Stimulated activated CD8-positive, alpha-beta memory T cell treated with anti-CD3 and anti-CD28 coated beads, Interleukin-7, amount 100 ng/mL, for 1 hour (primary cell): ENCODE measurements around the gene CTIF.

Source experiments
- DNase-seq, 2 donors: peaks; one replicate each; pipeline ENCODE4 v3.0.0-alpha.2; 2020; ENCODE audit warnings: low read depth in 2 of 2

The CTIF gene

DNA sequence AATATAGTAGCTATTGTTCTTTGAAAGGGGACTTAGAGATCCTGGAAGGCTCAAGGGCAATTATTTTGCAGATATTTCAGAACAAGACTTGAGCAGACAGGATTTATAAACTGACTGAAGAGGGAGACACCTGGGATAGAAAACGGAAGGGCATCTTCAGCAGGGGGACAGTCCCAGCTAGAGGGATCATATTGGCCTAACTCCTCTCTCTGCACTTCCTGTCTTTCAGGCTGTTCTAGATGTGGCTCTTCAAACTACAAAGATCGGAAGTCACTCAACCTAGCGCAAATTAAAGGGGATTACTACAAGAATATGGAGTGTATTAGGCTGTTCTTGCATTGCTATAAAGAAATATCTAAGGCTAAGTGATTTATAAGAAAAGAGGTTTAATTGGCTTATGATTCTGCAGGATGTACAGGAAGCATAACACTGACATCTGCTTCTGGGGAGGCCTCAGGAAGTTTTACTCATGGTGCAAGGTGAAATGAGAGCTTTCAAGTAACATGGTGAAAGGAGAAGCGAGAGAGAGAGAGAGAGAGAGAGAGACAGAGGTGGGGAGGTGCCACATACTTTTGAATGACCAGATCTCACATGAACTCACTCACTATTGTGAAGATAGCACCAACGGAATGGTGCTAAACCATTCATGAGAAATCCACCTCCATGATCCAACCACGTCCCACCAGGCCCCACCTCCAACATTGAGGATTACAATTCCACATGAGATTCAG is 5.3 kb upstream of the CTIF start:
- no peak for DNase-seq

DNA sequence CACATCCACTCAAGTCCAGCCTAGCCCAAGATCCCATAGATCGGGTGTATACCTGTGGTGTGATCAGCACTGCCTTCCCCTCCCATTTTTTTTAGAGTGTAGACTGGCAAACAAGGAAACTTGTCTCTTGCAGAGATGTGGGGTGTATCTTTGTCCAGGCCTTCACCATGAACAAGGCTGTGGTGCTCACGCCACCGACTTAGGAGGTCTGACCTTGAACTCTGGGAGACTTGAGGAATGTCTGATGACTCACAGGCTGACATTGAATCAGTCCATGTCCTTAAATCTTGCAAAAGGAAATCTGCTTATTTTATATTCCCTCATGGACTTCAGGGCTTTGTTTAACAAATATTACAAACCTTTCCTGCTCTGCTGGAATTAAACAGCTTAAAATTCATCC is 4.5 kb upstream of the CTIF start:
- no peak for DNase-seq

DNA sequence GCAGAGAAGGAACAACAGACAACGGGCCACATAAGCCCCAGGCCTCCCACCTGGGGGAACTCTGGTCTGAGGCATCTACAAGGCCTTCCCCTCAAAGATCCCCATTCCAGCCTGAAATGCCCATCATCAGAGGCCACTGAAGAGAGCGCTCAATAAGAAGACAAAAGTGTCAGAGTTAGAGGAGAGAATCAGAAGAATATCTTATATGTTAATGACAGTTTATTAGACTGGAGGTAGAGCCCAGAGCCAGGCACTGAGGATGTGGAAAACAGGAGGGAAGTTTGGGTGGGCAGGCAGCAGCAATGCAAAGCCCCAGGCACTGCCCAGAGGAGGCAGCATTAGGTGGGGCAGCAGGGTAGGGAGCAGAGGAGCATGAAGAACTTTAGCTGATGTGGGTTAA is 2.9 kb upstream of the CTIF start:
- no peak for DNase-seq

DNA sequence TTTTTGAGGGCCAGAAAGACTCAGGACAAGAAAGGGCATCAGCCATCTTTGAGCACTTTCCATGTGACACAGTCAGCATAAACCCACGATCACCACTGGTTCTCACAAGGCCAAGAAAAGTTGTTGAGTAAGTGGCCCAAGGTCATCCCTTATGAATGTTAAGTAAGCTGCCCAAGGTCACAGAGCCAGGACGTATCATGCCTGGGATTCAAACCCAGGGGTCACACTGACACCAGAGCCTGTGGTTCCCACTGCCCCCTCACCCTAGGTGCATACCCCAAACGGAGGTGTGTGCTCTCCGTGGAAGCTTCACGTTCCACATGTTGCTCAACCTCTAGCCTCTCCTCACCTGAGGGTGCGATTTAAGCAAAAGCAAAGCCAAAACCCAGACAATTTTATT is 2.3 kb upstream of the CTIF start:
- DNase-seq, result no peak

DNA sequence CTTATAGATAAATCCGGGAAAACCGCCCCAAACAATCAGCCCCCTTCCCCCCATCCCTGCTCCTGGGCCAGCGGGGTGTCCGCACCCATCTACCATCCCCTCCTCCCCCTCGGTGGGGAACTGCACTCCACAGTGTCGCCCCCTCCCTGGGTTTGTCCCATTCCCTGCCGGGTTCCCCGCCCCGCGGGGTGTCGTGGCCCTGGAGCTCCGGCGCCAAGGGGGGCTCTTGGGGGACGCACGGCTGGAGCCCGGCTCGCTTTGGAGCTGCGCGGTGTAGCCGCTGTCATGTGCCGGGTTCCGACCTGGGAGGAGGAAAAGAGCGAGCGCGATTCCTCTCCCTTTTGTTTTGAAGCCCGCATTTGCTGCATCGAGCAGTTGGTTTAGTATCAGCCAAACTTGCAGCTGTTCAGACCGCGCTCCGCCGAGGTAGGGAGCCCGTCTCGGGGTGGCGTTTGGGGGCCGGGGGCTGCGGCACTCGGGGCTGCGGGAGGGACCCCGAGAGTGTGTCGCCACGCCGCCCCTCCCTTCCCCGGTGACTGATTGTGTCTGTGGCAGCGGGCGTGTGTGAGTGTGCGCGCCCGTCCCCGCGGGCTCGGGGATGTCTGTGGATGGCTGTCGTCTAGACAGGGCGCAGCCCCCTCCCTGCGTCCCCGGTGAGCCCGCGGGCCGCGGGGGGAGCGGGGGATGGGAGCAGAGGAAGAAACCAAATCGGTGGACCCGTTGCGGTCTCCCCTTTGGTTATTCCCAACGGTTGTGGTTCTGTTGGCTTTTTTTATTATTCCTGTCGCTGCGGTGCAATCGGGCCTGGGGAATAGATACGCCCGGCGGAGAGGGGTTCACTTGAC is 797 bp downstream of the CTIF start:
- no peak for DNase-seq

DNA sequence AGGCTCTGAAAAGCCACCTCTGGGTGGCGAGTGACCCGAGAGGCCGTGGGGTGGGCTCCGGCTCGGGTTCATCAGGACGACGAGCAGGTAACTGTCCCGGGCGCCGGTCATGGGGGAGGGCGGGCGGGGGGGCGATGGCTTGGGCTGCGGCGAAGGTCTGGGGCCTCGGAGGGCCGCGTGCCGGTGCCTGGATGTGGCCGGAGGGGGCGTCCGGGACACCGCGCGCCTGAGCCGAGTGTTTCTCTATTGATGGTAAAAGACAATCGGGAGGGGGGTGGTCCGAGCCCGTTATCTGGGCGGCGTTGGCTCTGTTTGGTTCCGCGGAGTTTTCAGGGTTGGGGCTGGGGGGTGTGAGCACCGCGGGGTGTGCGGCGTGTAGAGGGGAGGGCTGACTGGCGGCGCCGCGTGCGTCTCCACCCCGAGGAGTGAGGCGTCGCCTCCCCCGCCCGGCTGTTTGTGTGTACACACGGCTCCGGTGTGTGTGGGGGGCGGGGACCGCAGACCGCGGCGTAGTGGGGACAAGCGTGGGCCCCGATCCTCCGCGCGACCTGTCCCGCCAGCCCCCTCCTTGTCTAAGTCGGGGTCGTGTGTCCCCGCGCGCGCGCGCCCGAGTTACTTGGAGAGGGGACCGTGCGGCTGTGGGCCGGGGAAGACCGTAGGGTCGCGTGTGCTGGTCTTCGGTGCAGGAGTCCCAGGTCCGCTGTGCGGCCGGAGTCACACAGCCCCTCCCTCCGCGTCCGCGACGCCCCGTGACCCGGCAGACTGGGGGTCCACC is 1.6 kb downstream of the CTIF start:
- DNase-seq, result no peak

DNA sequence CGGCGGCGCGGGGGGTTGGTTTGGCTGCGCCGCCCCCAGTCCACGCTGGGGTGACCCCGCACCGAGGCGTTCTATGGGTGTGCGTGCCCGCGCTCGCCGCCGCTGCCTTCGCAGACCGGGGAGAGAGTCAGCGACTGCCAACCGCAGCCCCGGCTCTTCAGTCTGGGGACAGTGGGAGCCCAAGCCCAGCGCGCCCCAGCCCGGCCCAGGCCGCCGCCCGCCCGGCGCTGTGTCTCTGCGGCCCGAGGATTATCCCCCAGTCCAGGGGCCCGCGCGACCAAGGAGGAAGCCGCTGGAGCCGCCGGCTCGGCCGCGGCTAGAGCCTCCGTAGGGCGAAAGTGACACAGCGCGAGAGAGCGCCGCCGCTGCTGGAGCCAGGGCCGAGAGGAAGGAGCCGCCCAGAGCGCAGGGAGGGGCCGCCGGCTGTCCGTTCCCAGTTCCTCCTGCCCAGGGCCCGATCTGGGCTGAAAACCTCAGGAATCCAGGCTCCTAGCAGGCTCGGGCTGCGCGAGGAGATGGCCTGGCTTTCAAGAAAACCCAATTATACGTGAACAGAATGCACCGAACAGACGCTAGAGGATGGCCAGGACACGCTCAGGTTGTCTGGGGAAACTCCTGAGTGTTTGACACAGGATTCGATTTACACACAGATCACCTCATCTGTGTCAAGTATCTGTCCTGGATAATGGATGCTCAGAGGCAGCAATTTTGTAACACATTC is 2.4 kb downstream of the CTIF start:
- DNase-seq, result no peak

DNA sequence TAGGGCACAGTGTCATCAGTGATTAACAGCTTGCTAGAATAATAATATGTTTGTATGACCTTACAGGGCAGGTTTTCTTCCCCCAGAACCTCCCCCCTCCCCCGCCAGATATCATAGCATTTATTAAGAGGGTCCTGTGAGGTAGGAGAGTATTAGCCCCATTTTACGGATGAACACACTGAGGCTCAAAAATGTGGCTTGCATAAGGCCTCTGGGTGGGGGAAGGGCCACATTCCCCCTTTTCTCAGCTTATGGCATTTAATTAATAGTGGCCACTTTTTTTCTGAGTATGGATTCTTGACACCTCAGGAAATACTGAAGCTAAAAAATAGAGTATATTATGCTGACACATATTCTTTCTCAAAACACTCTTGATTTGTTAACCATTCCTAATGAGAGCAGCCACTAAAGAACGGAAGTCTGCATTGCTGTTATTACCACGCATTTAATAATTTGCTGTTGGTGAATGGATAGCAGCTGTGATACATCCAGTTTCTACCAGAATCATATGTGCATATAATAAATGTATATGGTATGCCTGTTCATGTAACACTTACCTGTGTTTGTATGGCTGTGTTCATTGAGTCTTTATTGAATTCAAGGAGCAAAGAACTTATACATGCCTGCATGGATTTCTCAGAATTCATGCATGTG is 3.0 kb downstream of the CTIF start:
- DNase-seq, result no peak

DNA sequence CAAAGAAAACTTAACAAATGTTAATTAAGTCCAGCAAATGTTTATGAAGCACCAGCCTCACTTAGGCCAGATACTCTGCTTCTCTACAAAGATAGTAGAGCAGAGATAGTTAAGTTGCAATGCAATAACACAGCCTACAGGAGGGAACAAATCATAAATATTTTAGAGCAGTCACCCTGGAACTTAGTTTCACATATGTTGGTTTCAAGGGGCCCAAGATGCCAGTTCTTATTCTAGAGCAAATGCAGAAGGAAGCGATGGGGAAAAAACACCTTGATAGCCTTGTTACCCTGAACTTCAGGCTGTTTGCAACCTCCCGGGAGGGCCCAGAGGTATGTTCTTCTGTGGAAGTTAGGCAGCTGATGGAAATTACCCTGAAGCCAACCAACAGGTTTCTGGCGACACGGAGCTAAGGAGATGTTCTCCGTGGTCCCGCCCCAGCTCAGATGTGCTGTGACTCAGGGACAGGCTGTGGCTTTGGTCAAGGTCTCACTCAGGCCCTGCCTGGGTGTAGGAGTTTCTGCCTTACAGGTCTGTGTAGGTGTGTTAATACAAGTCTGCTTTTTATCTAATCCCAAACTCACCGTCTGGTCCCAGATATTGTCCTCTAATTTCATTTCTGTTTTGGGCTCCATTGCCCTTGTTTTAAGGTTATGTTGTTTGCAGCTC is 3.8 kb downstream of the CTIF start:
- no peak for DNase-seq

DNA sequence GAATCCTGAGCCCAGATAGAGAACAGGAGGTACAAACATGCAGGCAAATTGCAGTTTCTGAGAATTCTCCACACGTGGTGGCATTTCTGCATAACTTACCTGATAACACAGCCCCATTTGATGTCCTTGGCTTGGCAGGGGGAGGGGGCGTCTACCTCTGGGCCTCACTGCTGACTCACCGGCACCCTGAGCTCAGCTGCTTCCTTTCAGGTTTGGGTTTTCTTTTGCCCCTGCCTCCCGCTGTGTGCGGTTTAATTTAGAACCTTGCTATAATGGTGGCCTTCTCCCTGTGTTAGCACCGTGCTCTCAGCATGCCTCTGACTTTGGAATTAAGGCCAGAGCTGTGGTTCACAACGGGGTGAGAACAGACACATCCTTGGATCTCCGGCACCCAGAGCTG is 4.4 kb downstream of the CTIF start:
- DNase-seq, result no peak

DNA sequence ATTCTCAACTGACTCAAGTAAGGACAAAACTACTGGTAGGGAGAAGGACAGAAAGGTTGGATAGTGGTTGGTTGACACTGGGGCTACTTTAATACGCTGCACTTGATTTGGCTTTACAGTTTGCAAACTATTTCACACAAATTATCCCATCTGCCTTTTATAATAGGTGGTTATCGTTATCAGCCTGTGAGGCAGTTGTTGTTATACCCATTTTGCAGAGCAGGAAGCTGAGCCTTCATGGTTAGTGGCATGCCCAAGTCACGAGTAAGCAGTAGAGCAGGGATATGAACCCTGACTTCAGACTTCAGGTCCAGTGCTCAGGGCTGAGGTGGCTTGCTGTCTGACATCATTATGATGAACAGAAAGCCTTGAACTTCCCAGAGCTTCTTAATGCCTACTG is 5.3 kb downstream of the CTIF start:
- DNase-seq, result no peak

DNA sequence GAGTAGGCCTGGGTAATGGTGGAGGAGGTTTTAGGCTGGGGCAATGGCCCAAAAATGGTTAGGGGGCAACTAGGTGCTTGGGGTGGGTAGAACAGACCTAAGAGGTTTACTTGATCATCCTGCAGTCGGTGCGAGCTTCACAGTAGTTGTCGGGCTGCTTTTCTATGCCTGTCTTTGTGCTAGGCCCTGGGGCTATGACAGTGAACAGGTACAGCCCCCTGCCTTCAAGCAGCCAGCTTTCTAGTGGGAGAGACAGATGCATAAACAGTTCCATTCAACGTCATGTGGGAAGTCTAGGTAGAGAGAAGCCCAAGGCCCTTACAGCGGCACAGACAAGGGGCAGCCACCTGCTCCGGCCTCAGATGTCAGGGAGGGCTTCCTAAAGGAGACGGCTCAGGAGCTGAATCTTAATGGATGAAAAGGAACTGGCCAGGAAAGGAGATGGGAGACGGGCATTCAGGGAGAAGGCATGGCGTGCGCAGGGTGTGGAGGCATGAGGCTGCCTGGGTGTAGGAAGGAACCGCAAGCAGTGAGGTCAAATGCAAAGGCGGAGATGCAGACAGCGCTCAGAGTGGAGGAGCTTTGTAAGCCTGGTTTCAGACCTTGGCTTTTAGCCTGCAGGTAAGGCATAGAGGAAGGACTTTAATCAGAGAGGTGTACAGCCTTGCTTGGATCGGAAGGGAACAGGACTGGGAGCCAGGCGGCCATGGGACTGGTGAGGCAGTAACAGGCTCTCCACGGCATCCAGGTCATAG is 6.0 kb downstream of the CTIF start:
- DNase-seq, result no peak

DNA sequence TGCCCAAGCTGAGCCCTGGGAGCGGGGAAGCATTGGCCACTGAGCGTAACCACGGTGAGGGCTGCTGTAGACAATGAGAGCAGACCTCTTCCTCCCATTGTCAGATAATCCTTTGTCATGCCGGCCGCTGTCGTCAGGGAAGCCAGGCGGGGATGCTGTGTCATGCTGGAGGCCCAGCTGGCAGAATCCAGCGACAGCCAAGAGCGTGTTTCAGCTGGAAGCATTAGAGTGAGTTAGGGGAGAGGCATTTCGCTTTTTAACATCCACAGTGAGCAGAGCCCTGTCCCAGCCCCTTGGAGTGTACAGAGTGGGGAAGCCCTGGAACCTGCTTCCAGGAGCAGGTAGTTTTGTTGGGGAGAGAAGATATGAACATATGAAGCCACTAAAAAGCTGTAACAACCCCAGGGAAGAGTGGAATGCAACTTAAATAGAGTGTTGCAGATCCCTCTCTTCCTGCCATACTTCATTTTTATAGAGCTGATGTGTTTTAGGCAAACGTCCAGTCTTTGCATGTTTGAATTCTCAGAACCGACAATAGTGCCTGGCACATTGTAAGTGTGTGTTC is 7.0 kb downstream of the CTIF start:
- DNase-seq, result no peak

DNA sequence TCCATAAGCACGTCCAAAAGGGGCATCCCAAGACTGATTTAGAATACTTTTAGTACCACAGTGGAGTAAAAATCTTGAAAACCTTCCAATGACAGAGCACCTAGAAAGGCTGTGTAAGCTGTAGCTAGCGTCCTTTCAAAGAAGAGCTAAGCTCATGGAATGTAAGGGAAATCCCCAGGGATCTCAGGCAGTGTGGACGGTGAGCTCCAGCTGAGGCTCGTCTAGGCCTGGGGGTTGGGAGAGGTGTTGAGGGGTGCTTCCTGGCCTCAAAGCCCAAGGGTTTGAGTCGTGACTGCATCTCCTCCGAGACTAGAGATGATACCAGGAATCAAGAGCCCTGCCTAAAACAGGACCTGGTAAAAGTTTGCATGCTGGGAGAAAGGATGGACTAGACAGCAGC is 7.6 kb downstream of the CTIF start:
- no peak for DNase-seq

DNA sequence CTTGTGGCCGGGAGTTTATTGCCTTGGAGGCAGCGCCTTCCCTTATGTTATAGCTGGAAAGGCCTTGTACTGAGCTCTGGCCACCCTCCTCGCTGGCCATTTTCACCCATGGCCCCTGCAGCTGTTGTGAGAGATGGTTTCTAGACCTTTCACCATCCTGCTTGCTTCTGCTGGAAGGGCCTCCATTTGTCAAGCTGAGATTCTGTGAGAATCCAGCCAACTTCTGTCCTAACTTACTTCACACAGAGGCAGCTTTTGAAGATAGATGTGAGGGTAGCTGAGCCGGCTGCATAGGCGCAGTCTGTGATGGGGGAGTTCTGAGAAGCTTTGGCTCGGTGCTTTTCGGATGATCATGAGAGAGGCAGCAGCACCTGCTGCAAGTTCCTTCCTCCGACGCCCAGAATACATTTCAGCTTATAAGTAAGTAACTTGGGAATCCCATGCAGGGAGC is 8.7 kb downstream of the CTIF start:
- no peak for DNase-seq

DNA sequence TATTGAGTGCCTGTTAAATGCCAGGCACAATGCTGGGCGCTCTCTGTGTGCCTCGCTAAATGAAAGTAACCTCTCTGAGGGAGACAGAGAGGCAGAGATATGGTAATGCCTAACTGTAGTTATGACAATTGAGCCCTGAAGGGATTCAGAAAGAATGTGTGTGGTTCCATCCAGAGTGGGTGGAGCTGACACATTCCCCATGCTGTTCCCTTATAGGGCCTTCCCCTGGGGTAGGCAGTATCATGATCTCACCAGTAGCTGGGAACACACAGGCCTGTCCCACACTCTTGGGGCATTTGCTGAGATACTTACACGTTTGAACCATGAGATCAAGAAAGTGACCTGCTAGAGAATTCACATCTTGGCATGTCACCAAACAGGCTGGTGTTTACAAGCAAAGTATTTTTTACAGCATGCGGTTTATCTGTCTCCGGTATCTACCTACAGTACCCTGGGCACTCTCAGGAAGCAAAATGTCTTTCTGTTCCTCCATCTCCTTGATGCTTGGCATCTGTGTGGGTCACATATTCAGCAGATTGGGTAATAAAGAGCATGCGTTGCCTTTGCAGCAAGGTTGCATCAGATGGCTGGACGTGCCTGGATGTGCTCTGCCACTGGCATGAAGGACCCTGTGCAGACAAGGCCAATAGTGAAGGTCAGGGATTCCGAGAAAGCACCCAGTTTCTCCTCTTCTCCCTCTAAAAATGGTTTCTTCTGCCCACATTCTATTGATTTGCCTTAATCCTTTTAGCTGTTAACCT is 9.4 kb downstream of the CTIF start:
- DNase-seq, result no peak

DNA sequence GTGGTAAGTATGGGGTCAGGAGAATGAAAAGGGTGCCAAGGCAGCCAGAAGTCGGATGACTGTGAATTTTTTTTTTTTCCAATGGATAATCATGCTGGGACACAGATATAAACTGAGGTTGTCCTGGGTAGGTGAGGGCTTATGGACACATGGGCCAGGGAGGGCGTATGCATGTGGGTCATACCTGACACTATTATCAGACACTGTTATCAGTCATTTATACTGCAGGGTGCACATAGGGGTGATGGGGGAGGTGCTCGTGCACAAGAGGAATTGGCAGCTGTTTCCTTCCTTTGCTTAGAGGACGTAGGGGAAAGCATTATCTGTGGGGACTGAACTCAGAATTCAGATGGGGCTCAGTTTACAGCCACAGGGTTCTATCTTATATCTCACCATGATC is 10.1 kb downstream of the CTIF start:
- DNase-seq, result no peak

DNA sequence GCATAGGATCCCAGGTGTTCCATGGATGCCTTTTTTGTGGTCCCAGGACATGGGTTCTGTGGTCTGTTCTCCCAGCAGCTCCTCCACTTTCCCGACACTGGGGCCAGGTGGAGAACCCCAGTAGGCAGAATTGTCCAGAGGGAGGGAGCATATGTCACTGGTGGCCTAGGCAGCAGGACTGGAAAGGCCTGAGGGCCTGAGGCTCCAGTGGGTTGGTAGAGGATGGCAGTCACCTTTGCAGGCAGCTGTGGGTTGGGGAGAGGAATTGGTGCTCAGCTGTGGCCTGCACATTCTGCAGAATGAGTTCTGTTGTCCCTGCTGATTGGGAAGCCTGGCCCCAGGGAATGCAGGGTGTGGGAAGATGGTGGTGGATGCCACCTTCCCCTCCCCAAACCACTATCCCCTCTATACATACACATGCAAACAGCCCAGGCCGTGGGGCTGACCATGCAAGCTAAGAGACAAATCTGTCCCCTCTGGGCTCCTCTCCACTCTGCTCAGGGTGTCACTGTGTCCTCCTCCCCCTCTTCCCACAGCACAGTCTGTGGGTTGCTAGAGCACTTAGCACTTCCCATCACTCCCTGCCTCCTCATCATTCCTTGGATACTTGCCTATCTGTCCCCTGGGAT is 11.4 kb downstream of the CTIF start:
- DNase-seq, result no peak

DNA sequence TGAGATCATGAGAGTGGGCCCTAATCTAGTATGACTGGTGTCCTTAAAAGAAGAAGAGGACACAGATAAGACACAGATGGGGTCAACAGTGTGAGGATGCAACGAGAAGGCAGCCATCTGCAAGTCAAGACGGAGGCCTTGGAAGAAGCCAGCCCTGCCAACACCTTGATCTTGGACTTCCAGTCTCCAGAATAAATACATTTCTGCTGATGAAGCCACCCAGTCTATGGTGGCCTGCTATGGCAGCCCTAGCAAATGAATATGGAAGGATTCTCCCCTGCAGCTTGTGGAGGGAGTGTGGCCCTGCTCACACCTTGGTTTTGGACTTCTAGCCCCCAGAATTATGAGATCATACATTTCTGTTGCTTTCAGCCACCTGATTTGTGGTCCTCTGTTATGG is 12.3 kb downstream of the CTIF start:
- no peak for DNase-seq
